Right forelimb (tissue), 1 donor: ENCODE measurements around the gene TTC22.
"Not testable (repeated sequence)": the region's sequence is repeated elsewhere in the genome, so short reads cannot be mapped to it uniquely, and the experiment has no call there.

ENCODE experiments used
- DNase-seq: peaks from one replicate; pipeline ENCODE4 v3.0.0-alpha.2; 2018

Gene TTC22

GRCh38 chr1:54781023-54781723 is 19.9 kb downstream of the TTC22 start:
- no peak for DNase-seq

DNA sequence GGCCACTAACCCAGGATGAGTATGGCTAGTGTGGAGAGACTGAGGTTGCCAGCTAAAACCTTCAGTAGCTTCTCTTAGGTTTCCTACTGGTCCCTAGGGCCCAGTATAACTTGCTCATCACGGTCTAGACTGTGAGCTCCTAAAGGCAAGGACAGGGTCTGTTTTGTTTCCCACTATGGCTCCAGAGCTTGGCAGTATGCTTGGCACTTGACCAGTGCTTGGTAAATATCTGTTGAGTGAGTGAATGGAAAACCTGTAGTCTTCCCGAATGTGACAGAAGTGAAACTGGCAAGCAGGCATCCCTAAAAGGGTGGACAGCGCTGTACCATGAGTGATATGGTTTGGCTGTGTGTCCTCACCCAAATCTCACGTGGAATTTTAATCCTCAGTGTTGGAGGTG is 23.7 kb downstream of the TTC22 start:
- no peak for DNase-seq

DNA sequence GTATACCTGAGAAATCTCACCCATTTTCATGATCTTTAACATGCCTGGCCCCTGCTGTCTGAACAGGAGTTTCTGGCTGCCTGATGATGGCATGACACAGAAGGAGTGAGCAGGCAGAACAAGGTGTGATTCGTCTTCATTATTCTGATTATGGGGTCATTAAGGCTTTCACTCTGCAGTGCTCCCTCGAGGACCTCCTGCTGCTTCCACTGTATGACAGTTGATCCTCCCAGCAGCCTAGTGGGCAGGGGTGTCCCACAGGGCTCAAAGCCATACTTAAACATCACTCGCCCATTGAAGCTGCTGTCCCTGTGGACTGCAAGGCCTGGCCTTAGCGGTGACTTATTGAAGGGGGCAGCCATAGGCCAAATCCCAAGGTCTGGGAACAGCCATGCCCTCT is 24.1 kb downstream of the TTC22 start:
- DNase-seq: no peak

- not testable (repeated sequence) for DNase-seq
These were observed 25.0 kb downstream of the TTC22 start for GRCh38 chr1:54775828-54776721.

GRCh38 chr1:54774820-54775498 is 26.2 kb downstream of the TTC22 start:
- no peak for DNase-seq

- no peak for DNase-seq
These were observed 28.2 kb downstream of the TTC22 start for GRCh38 chr1:54772951-54773350.

DNA sequence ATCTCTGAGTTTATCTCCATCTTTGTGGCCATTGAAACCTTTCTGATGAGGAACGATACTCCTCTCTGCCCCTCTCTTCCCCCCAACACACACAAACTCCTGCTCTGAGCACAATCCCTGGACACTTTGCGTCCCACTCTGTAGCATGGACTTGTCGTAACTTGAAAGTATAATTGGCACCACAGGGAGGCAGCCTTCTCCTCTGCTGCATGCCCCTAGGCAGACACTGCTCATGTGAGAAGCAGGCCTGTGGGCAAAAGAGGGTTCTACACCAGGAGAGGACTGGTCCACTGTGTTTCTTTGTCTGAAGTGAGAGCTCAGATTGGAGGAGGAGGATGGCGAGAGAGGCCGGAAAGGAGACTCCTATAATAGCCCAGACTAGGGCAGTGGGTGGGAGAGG is 33.0 kb downstream of the TTC22 start:
- DNase-seq: no peak

DNA sequence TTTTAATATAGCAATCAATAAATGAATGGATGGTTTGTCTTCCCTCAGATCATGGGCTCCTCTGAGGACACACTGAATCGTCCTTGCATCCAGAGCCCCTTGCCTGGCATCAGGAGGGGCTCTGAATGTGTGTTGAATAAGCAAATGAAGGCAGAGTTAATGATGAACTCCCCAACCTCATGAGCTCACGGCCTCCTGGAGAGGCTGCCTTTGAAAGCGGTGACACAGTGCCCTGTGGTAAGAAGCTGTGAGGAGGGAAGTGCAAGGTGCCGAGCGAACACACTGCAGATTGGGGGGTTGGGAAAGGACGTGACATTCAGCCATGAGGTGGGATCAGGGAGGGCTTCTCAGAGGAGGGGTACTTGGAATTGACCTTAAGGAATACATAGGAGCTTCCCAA is 33.6 kb downstream of the TTC22 start:
- DNase-seq: no peak

DNA sequence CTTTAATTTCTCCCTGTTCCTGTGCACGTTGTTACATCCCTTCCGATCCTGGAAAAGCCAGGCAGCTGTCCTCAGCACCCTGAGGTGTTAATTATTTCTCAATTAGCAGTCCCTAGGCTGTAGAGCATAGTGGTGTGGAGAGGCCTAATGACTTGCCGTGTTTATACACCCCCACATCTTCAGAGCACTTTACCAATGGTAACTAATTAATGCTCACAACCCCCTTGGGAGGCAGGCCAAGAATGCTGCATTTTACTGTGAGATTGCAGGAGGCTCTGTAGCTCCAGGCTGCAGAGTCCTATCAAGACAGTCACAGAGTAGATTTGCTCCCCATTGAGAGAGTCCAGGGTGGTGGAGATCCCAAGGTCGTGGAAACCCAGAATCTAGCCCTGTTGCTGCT is 34.4 kb downstream of the TTC22 start:
- DNase-seq: no peak

DNA sequence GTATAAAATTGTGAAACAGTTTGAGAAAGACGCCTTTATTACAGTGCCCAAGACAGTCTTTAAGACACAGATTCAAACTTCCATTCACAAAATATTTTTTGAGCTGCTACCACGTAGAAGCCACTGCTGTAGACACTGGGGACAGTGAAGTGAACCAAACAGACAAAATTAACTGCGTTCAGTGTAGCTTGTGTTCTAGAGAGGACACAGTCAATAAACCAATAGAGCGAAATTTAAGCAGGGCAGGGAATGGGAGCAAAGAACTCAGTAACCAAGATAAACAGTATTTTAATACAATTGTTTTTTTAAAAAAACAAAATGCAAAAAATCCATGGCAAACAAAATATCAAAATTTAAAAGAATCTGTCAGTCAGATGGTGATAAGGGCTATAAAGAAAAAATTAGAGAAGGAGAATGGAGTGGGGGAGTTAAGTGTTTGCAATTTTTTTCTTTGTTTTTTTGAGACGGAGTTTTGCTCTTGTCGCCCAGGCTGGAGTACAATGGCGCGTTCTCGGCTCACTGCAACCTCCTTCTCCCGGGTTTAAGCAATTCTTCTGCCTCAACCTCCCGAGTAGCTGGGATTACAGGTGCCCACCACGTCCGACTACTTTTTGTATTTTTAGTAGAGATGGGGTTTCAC is 36.1 kb downstream of the TTC22 start:
- no peak for DNase-seq

DNA sequence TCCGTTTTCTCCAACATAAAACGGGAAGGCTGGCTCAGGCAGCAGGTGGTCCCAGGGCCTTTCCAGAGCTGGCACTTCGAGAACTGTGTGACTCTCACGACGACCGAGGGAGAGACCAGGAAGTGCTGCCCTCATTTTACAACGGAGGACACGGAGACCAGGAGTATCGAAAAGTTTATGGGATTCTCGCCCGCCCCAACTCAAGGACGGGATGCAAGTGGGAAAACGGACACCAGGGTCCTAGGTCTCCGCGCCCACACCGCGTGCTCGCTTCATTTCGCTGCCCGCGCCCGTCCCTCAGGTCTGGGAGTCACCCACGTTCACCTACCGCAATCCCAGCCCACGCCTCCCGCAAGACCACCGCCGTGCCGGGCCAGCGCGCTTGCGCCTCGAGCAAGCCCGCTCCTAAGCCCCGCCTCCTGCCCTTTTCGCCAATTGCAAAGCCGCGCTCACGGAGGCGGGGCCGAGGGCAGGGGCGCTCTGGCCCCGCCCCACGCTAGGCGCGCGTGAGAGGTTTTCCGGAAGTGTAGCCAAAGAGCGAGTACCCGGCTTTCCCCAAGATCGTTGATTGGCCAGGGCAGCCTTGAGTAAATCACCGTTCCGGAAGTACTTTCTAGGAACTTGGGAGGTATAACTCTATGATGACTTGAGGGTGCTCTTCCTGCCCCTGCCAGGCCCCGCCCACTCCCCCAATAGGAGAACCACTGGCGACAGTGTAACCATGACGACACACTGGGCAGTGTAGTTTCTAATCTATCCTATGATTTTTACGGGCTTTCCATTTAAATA is 36.8 kb downstream of the TTC22 start, which contains the start of gene PARS2:
Gene PARS2, minus strand, starts transcription at position 391 of the 789 bp plus-strand sequence. CDS start 5,362 bp downstream, outside the sequence.
- peak; percentile 97 for DNase-seq

DNA sequence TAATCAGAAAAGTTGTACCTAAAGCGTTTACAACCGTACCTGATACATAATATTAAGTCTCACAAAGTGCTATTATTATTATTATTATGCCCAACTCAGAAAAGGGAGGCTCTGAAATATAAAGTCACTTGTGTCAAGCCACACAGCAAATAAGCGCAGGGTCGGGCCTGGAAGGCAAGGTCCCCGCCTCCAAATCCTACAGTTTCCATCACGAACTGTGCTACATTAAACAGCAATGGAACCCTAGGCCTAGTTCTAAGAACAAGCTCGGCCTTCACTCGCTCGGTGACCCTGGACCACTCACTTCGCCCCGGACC is 37.3 kb downstream of the TTC22 start:
- DNase-seq: no peak

- no peak for DNase-seq
These were observed 42.3 kb downstream of the TTC22 start for GRCh38 chr1:54758678-54759348.

- no peak for DNase-seq
These were observed 43.3 kb downstream of the TTC22 start for GRCh38 chr1:54757833-54758232.

DNA sequence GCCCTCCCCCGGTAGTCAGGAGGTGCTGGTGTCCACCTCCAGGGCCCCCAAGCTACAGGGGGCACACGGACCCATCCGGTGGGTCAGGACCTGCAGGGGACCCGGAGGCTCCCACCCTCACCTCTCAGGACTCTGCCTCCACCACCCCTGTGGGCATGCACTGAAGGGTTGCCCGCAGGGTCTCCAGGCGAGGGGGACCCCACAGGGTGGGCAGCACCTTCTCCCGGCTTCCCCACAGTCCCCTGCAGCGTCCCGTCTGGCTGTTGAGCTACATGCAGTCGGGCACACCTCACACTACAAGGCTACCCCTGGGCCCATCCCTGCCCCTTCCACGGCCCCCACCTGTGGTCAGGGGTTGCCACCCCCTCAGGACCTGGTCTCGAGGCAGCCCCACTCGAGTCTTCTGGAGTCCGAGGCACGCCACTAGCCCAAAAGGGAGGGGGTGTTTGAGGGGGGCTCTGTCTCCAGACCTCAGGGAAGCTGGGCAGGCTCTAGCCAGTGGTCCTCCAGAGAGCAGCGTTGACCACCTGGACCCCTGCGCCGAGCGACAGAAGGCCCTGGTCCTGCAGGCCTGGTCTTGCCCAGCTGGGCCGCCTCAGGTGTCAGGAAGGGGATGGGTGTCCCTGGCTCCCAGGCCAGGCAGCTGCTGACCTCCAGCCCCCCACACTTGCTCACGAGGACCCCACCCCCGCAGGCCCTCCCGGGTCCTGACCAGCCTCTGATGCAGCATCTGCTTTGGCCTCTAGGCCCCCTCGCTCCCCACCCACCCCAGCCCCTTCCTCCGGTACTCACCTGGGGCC is 46.4 kb downstream of the TTC22 start:
- peak; percentile 28 for DNase-seq

DNA sequence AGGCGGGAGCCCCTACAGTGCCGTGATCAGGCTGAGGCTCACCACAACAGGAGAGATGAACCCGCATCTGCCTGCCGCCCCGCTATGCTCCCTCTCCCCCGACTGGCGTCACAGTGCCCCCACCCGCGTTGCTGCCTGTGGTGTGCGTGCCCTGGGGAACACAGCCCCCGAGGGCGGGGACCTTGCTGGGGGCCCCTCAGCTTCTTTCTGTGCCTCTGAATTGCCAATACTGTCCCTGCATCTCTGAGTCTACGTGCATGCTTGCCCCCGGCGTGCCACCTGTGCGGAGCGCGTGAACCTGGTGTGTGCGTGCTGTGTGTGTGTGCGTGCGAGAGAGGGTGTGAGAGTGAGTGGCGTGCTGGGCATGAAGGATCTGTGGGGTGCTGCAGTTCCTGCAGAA is 47.1 kb downstream of the TTC22 start:
- DNase-seq: peak; percentile 39

GRCh38 chr1:54751426-54751825 is 49.7 kb downstream of the TTC22 start:
- DNase-seq: no peak

GRCh38 chr1:54750596-54750995 is 50.5 kb downstream of the TTC22 start:
- no peak for DNase-seq

DNA sequence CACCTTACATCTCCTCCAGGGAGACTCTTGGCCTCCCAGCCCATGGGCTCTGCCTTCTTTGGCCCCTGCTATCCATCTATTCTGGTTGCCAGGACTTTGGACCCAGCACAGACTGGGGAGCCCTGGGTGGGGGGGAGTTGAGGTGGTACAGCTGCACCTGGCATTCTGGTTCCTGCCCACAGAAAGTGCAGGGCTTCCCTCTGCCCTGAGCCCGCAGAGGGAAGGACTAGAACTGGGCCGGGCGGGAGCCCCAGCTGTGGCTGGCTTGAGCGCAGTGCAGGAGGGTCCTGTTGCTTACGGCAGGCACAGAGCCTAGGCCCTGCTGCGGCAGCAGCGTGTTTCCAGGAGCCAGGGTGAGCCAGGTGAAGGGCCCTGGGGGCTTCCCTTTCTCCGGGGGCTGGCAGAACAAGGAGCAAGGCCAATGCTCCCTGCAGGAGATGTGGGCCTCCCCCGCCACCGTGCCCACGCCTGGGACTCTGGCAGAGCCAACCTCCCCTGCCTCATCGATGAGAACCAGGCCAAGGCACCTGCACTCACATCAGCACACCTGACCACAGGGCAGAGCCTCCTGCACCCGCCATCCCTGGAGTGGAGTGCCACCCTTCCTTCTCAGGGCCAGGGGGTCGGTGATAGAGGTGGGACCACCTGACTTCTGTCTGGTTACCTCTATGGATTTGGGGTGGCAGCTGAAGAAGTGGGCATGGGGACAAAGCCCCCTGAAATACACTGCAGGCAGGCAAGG is 52.9 kb downstream of the TTC22 start:
- DNase-seq: no peak

DNA sequence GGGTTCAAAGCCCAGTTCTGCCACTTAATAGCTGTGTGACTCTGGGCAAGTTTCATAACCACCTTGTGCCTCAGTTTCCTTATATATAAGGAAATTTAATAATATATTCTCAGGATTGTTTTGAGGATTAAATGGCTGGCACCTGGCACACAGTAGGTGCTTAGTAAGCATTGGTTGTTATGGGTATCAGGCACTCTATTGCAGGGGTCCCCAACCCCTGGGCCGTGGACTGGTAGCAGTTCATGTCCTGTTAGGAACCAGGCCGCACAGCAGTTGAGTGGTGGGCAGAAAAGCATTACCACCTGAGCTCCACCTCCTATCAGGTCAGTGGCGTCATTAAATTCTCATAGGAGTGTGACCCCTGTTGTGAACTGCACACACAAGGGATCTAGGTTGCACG is 55.3 kb downstream of the TTC22 start:
- DNase-seq: no peak
